Posterior cingulate gyrus (tissue), 11 donors: Measurements from ENCODE around the gene REEP5.

ENCODE experiments used
- DNase-seq, 10 donors: peaks; one replicate each; pipeline versions ENCODE4 v3.0.0 to v3.0.0-alpha.2; 2020 to 2021; ENCODE audit warnings: mixed read lengths in 3 of 10
- intact Hi-C: fragments of 100-400 bp; cut with DNase I; formaldehyde crosslinking; loops from one replicate; pipeline ENCODE4 v1.15.1; 2023

Gene REEP5

GRCh38 chr5:112849912-112850311, 72.1 kb downstream of the REEP5 start:
- DNase-seq, result no peak
- intact Hi-C loops, result loop anchor here (5.0 kb wide), 1 partner anchor 298 kb away; no protein-coding TSS in a partner anchor

GRCh38 chr5:112848116-112848811, 73.8 kb downstream of the REEP5 start:
- DNase-seq, result no peak
- intact Hi-C loops, result loop anchor here (5.0 kb wide), 1 partner anchor 296 kb away; no protein-coding TSS in a partner anchor

GRCh38 chr5:112847306-112847705, 74.7 kb downstream of the REEP5 start:
- DNase-seq, result no peak
- intact Hi-C loops, result loop anchor here (5.0 kb wide), 1 partner anchor 295 kb away; no protein-coding TSS in a partner anchor

GRCh38 chr5:112846556-112846955, 75.5 kb downstream of the REEP5 start:
- DNase-seq, result no peak
- intact Hi-C loops, result loop anchor here (5.0 kb wide), 1 partner anchor 294 kb away; no protein-coding TSS in a partner anchor

- DNase-seq, result no peak
- intact Hi-C loops, result no loop called here
Measured at GRCh38 chr5:112844489-112844888, 77.5 kb downstream of the REEP5 start.

GRCh38 chr5:112833971-112834370, 88.1 kb downstream of the REEP5 start:
- intact Hi-C loops, result no loop called here
- DNase-seq, result no peak

- DNase-seq, result no peak
- intact Hi-C loops, result no loop called here
Measured at GRCh38 chr5:112830378-112830777, 91.6 kb downstream of the REEP5 start.
